Stimulated activated naive CD4-positive, alpha-beta T cell (primary cell): ENCODE data around the gene SPRY4.
"Not testable (repeated sequence)": the region's sequence is repeated elsewhere in the genome, so short reads cannot be mapped to it uniquely, and the experiment has no call there.

Experiments used
- DNase-seq, 6 experiments: peaks; one replicate each; lab custom pipeline; 2025; lab: John Stamatoyannopoulos, UW

SPRY4 gene

GRCh38 chr5:142295084-142295758 is 29.6 kb downstream of the SPRY4 start:
- no peak for DNase-seq

- no peak for DNase-seq
These were observed 31.3 kb downstream of the SPRY4 start for GRCh38 chr5:142293486-142293885.

GRCh38 chr5:142292808-142293207 is 32.0 kb downstream of the SPRY4 start:
- no peak for DNase-seq

- DNase-seq, result no peak
These were observed 32.6 kb downstream of the SPRY4 start for GRCh38 chr5:142292249-142292648.

- DNase-seq, result no peak
These were observed 34.1 kb downstream of the SPRY4 start for GRCh38 chr5:142290577-142291299.

GRCh38 chr5:142289708-142290576 is 34.9 kb downstream of the SPRY4 start:
- no peak for DNase-seq

- DNase-seq, result no peak
These were observed 36.9 kb downstream of the SPRY4 start for GRCh38 chr5:142287973-142288313.

- no peak for DNase-seq
These were observed 37.5 kb downstream of the SPRY4 start for GRCh38 chr5:142287096-142287972.

GRCh38 chr5:142286111-142286510 is 38.7 kb downstream of the SPRY4 start:
- no peak for DNase-seq

GRCh38 chr5:142283304-142283703 is 41.5 kb downstream of the SPRY4 start:
- no peak for DNase-seq

GRCh38 chr5:142281966-142282365 is 42.9 kb downstream of the SPRY4 start:
- no peak for DNase-seq

- no peak for DNase-seq
These were observed 43.8 kb downstream of the SPRY4 start for GRCh38 chr5:142281008-142281367.

GRCh38 chr5:142280066-142281007 is 44.5 kb downstream of the SPRY4 start:
- no peak for DNase-seq

GRCh38 chr5:142278627-142279026 is 46.2 kb downstream of the SPRY4 start:
- DNase-seq, result no peak

- DNase-seq, result no peak
These were observed 47.0 kb downstream of the SPRY4 start for GRCh38 chr5:142277796-142278195.

- no peak for DNase-seq
These were observed 48.3 kb downstream of the SPRY4 start for GRCh38 chr5:142276517-142276916.

- no peak for DNase-seq
These were observed 49.3 kb downstream of the SPRY4 start for GRCh38 chr5:142275496-142275895.

- not testable (repeated sequence) for DNase-seq
These were observed 52.2 kb downstream of the SPRY4 start for GRCh38 chr5:142272596-142272995.

- not testable (repeated sequence) for DNase-seq
These were observed 60.7 kb downstream of the SPRY4 start for GRCh38 chr5:142264084-142264483.

- no peak for DNase-seq
These were observed 61.5 kb downstream of the SPRY4 start for GRCh38 chr5:142263346-142263745.

- no peak for DNase-seq
These were observed 62.1 kb downstream of the SPRY4 start for GRCh38 chr5:142262683-142263082.
